Esophagus squamous epithelium (tissue), 5 donors: ENCODE measurements around the gene NHERF2. TPM values are rescaled to one million over a fixed set of nuclear protein-coding genes. Genes with fewer than 3 reads are reported as not detected.

Experiments used
- DNase-seq: peaks from one replicate; lab custom pipeline; 2025; lab: John Stamatoyannopoulos, UW
- H3K27ac ChIP-seq, 4 donors: fragments of 200-600 bp; sonication (generic); one replicate each; pipeline ENCODE4 v1.5.1; 2016 to 2019; ENCODE audit warnings: mild to moderate bottlenecking in 1 of 4
- H3K27me3 ChIP-seq, 4 donors: fragments of 200-600 bp; sonication (generic); 1 replicate in 3 of 4; 2 replicates in 1 of 4; pipeline versions ENCODE4 v1.5.1 to v1.6.0; 2017 to 2021; ENCODE audit warnings: antibody characterized with exemption in 1 of 4
- H3K36me3 ChIP-seq, 3 donors: fragments of 200-600 bp; sonication (generic); one replicate each; pipeline ENCODE4 v1.5.1; 2016 to 2019
- H3K4me1 ChIP-seq, 3 donors: fragments of 200-600 bp; sonication (generic); one replicate each; pipeline ENCODE4 v1.5.1; 2017 to 2019
- H3K4me3 ChIP-seq, 4 donors: fragments of 200-600 bp; sonication (generic); 1 replicate in 3 of 4; 2 replicates in 1 of 4; pipeline ENCODE4 v1.5.1; 2016 to 2019; ENCODE audit warnings: mild to moderate bottlenecking in 2 of 4, moderate library complexity in 1 of 4
- H3K9me3 ChIP-seq, 3 donors: fragments of 200-600 bp; sonication (generic); one replicate each; pipeline ENCODE4 v1.5.1; 2016 to 2019
- POLR2A ChIP-seq, 4 donors: fragments of 450-650 bp; IDR thresholded peaks; one replicate each; pipeline ENCODE4 v1.6.1; 2017; ENCODE audit warnings: antibody characterized with exemption in 4 of 4, mild to moderate bottlenecking in 4 of 4, moderate library complexity in 3 of 4
- WGBS, 2 donors: methylation state at CpG; one replicate each; pipeline ENCODE4 v1.1.5; 2018; 5-methylcytosine and 5-hydroxymethylcytosine counted together
- intact Hi-C: fragments of 100-400 bp; cut with DNase I; formaldehyde crosslinking; loops from one replicate; pipeline ENCODE4 v1.15.0; 2022
- total RNA-seq, 4 donors: library from RNA; depleted of rRNA; stranded (reverse); fragments of >200 nt; gene quantifications; one replicate each; pipeline ENCODE4 v1.1.0, GENCODE V29; 2016
- TF ChIP-seq, protein P1 (sequence below), 6 experiments: fragments of 450-650 bp in 4 of 6; fragments of 200-600 bp in 2 of 6; sonication (generic) in 2 of 6; IDR thresholded peaks; one replicate each; pipeline ENCODE4 v1.5.1; 2016 to 2019; ENCODE audit warnings: antibody characterized with exemption in 6 of 6, mild to moderate bottlenecking in 4 of 6, moderate library complexity in 4 of 6
- donor health status: DM: yes; HTN: yes; CAD: no.

Gene NHERF2
- total RNA-seq, 4 donors from 2014 or later, result 11.6 to 31.7 (median 16.5) TPM

DNA sequence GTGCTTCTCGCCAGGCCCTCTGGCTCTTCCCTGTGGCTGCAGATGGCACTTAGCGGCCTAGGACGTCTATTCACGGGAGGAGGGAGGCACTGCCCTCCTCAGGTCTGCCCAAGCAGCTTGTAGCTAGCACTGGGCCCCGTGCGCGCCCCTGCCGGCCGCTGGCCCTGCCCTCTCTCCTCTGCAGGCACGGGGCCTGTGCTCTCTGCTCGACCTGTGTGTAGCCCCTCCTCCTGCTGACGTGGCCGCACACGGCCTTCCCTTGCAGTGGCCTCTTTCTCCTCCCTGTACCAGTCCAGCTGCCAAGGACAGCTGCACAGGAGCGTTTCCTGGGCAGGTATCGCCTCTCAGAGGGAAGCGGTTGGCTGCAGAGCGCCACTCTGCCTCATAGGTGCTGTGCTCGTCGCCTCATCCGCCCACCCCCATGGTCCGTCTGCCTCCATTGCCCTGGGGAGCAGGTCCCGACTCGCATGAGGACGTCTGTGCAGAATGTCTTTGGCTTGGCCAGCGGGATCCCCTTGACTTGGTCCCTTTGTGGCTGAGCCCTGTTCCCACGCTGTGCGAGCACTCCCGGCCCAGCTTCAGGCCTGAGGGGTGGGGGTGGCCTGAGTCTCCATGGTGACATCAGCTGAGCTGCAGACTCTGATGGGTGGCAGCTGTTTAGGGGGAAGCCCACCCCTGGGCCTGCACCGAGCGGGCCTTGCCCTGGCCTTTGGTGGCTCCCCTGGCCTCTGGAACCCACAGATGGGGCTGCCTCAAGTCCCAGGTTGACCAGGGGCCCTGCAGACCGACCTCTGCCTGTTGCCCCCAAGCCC is 55.7 kb downstream of the NHERF2 start:
- no peak for DNase-seq
- H3K4me1 ChIP-seq, result peaks cover 13 to 61% (median 21%) of the 10 kb centered on the region in 3 donors
- intact Hi-C loops, result no loop called here
- TF ChIP-seq POLR2A (IDR thresholded peaks at IDR 0.05), result peak in 1 of 4 donors; percentile 13
- TF ChIP-seq, protein P1, sequence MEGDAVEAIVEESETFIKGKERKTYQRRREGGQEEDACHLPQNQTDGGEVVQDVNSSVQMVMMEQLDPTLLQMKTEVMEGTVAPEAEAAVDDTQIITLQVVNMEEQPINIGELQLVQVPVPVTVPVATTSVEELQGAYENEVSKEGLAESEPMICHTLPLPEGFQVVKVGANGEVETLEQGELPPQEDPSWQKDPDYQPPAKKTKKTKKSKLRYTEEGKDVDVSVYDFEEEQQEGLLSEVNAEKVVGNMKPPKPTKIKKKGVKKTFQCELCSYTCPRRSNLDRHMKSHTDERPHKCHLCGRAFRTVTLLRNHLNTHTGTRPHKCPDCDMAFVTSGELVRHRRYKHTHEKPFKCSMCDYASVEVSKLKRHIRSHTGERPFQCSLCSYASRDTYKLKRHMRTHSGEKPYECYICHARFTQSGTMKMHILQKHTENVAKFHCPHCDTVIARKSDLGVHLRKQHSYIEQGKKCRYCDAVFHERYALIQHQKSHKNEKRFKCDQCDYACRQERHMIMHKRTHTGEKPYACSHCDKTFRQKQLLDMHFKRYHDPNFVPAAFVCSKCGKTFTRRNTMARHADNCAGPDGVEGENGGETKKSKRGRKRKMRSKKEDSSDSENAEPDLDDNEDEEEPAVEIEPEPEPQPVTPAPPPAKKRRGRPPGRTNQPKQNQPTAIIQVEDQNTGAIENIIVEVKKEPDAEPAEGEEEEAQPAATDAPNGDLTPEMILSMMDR (IDR thresholded peaks at IDR 0.05), result peak in 2 of 6 experiments; percentile 10 to 15
- peaks cover 25 to 100% (median 38%) of the 10 kb centered on the region in 3 donors for H3K36me3 ChIP-seq
- H3K4me3 ChIP-seq, result no peak overlapping the region
- WGBS, 2 donors, result 40 to 49% methylated on average over 14 to 16 of the region's 32 CpGs
- peak overlapping the region in 3 of 4 donors; percentile 60 to 61 (median 60) for H3K27ac ChIP-seq
- no peaks in the 10 kb centered on the region for H3K27me3 ChIP-seq
- no peaks in the 10 kb centered on the region for H3K9me3 ChIP-seq

DNA sequence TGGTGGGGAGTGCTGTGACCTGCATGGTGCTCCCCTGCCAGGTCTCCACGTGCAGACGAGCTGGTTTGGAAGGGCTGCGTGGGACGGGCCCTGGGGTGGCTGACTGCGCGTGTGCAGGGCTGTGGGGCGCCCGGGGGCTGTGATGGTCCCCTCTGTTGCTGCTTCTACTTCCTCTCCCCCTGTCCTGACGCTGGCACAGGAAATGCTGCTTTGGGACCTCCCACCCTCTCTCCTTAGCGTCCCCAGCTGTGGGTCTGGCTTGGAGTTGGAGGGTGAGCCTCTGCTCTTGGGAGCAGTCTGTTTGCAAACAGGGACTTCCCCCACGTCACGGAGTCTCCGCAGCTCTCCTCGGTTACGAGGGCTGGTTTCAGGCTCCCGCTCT is 56.3 kb downstream of the NHERF2 start:
- no peak for DNase-seq
- H3K36me3 ChIP-seq, result peaks cover 25 to 100% (median 39%) of the 10 kb centered on the region in 3 donors
- 44% methylated on average over 7 of the region's 16 CpGs; no CpG with 5 or more reads in 1 of the 2 donors for WGBS, 2 donors

DNA sequence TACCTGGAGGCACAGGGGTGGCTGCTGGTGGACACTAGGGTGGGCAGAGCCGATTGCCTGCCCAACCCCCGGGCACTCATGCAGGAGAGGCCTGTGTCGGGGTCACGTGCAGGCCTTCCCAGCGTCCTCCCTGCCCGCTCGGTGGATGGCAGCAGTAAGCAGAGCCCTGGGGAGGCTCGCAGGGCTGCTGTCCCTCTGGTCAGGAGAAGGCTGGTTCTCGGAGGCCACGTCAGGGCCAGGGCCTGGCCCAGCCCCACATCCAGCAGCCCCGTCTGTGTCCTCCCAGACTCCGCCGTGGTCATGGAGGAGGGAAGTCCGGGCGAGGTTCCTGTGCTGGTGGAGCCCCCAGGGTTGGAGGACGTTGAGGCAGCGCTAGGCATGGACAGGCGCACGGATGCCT is 56.7 kb downstream of the NHERF2 start:
- Histone ChIP-seq H3K36me3 (peaks cover 25 to 100% (median 42%) of the 10 kb centered on the region in 3 donors), H3K4me3 (no peak overlapping the region), H3K27ac (peak overlapping the region in 3 of 4 donors; percentile 4 to 60 (median 21)), H3K4me1 (peaks cover 13 to 71% (median 21%) of the 10 kb centered on the region in 3 donors), H3K9me3 (no peaks in the 10 kb centered on the region), H3K27me3 (no peaks in the 10 kb centered on the region)
- TF ChIP-seq, protein P1 (IDR thresholded peaks at IDR 0.05), result no peak
- TF ChIP-seq POLR2A (IDR thresholded peaks at IDR 0.05), result no peak
- intact Hi-C loops, result no loop called here
- 80 to 100% methylated on average over 1 to 2 of the region's 19 CpGs for WGBS, 2 donors
- no peak for DNase-seq

More for the DNA sequence above, 56.3 kb downstream of the NHERF2 start:
- TF ChIP-seq, protein P1 (IDR thresholded peaks at IDR 0.05), result no peak
- TF ChIP-seq POLR2A (IDR thresholded peaks at IDR 0.05), result no peak
- Histone ChIP-seq H3K4me3 (no peak overlapping the region), H3K9me3 (no peaks in the 10 kb centered on the region), H3K27ac (peak overlapping the region in 3 of 4 donors; percentile 60 to 61 (median 60)), H3K27me3 (no peaks in the 10 kb centered on the region), H3K4me1 (peaks cover 13 to 67% (median 21%) of the 10 kb centered on the region in 3 donors)
- intact Hi-C loops, result no loop called here

DNA sequence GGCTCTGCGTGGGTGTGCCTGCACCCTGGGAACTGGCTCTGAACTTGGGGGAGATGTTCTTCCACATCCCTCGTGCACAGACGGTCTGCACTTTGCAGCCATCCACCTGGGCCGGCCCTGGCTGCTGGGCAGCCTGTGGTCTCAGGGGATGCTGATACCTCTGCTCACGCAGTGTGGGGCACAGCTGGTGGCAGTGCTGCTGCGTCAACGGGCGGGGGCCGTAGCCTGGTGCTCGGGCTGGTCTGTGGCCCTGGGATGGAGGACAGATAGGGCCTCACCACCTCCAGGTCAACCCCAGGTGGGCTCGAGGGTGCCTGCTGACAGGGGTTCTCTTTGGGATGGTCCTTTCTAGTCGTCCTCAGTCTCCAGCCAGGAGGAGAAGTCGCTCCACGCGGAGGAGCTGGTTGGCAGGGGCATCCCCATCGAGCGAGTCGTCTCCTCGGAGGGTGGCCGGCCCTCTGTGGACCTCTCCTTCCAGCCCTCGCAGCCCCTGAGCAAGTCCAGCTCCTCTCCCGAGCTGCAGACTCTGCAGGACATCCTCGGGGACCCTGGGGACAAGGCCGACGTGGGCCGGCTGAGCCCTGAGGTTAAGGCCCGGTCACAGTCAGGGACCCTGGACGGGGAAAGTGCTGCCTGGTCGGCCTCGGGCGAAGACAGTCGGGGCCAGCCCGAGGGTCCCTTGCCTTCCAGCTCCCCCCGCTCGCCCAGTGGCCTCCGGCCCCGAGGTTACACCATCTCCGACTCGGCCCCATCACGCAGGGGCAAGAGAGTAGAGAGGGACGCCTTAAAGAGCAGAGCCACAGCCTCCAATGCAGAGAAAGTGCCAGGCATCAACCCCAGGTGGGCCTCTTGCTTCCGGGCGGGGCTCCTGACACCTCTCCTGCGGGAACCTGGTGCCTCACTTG is 57.4 kb downstream of the NHERF2 start:
- no peak overlapping the region for H3K4me3 ChIP-seq
- no peaks in the 10 kb centered on the region for H3K27me3 ChIP-seq
- peak overlapping the region in 3 of 4 donors; percentile 2 to 21 (median 4) for H3K27ac ChIP-seq
- H3K36me3 ChIP-seq, result peaks cover 25 to 100% (median 36%) of the 10 kb centered on the region in 3 donors
- 90% methylated on average over 2 to 14 of the region's 44 CpGs for WGBS, 2 donors
- DNase-seq, result no peak
- no peaks in the 10 kb centered on the region for H3K9me3 ChIP-seq
- peaks cover 13 to 78% (median 21%) of the 10 kb centered on the region in 3 donors for H3K4me1 ChIP-seq
- intact Hi-C loops, result no loop called here
- no peak for TF ChIP-seq POLR2A (IDR thresholded peaks at IDR 0.05)
- TF ChIP-seq, protein P1 (IDR thresholded peaks at IDR 0.05), result no peak
